LoVo (cell line): ENCODE data around the gene MZT2B.
"Not testable (repeated sequence)": the region's sequence is repeated elsewhere in the genome, so short reads cannot be mapped to it uniquely, and the experiment has no call there.

Source experiments
- DNase-seq: peaks from one replicate; pipeline ENCODE4 v3.0.0-alpha.2; 2016; ENCODE audit warnings: low spot score

MZT2B gene

GRCh38 chr2:130219147-130219546 is 37.1 kb downstream of the MZT2B start:
- not testable (repeated sequence) for DNase-seq

- DNase-seq, result not testable (repeated sequence)
These were observed 38.4 kb downstream of the MZT2B start for GRCh38 chr2:130220505-130220904.

GRCh38 chr2:130222523-130222922 is 40.5 kb downstream of the MZT2B start:
- not testable (repeated sequence) for DNase-seq

- DNase-seq, result not testable (repeated sequence)
These were observed 45.9 kb downstream of the MZT2B start for GRCh38 chr2:130228005-130228404.

- DNase-seq, result not testable (repeated sequence)
These were observed 46.6 kb downstream of the MZT2B start for GRCh38 chr2:130228467-130229160.

GRCh38 chr2:130229161-130229510 is 47.1 kb downstream of the MZT2B start:
- not testable (repeated sequence) for DNase-seq

GRCh38 chr2:130230376-130230775 is 48.3 kb downstream of the MZT2B start:
- not testable (repeated sequence) for DNase-seq

GRCh38 chr2:130230907-130231306 is 48.8 kb downstream of the MZT2B start:
- not testable (repeated sequence) for DNase-seq

GRCh38 chr2:130231656-130232055 is 49.6 kb downstream of the MZT2B start:
- DNase-seq, result no peak

GRCh38 chr2:130233066-130233465 is 51.0 kb downstream of the MZT2B start:
- not testable (repeated sequence) for DNase-seq

- not testable (repeated sequence) for DNase-seq
These were observed 57.5 kb downstream of the MZT2B start for GRCh38 chr2:130239581-130239980.
